ENCODE measurements around the gene ZHX3.

DNA sequence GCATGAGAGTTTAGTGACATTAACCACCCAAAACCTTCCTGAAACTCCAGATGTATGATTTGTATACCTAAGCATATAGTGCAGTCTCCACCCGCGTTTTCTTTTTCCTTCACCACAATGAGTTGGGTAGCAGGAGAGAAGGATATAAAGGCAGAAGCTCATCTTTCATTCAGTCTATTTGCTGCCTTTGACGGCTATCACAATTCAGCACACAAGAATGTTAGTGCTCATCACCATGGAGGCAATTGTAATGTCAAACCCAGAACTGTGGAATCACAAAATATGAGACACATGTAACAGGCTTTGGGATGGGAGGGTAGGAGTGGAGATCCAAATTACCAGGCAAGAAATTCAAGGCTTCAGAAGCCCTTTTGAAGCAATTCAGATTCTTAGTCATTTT, 17.6 kb downstream of the ZHX3 start:
- TF ChIP-seq, protein P1, sequence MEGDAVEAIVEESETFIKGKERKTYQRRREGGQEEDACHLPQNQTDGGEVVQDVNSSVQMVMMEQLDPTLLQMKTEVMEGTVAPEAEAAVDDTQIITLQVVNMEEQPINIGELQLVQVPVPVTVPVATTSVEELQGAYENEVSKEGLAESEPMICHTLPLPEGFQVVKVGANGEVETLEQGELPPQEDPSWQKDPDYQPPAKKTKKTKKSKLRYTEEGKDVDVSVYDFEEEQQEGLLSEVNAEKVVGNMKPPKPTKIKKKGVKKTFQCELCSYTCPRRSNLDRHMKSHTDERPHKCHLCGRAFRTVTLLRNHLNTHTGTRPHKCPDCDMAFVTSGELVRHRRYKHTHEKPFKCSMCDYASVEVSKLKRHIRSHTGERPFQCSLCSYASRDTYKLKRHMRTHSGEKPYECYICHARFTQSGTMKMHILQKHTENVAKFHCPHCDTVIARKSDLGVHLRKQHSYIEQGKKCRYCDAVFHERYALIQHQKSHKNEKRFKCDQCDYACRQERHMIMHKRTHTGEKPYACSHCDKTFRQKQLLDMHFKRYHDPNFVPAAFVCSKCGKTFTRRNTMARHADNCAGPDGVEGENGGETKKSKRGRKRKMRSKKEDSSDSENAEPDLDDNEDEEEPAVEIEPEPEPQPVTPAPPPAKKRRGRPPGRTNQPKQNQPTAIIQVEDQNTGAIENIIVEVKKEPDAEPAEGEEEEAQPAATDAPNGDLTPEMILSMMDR (conservative IDR thresholded peaks at IDR 0.05; ENCODE audit: low read length) = no peak
- TF ChIP-seq EZH2phosphoT487 (IDR thresholded peaks at IDR 0.05; ENCODE audit: borderline replicate concordance) = no peak
